GM21786 (cell line): ENCODE measurements around the gene HDAC3.

ENCODE experiments used
- ATAC-seq: cut with Tn5 transposase; IDR thresholded peaks from one replicate; pipeline ENCODE4 v1.9.1; 2021; ENCODE audit not compliant: unreplicated experiment

Gene HDAC3

DNA sequence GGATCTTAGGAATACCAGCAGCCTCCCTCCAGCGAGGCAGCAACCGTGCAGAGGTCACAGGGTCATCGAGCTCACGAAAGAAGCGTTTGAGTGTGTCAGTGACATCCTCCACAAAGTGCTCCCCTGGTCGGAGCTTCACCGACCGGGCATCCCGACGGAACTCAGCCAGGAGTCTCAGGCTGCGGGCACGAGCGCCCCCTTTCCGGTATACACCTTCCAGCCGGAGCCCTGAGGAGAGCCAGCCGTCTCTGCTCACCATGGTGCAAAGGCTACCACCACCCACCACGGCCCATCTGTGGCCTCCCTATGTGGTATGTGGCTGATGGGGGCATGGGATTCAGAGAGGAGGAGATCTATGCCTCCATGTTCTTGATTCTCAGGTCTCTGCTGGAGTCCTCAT lies 25.4 kb upstream of the HDAC3 start:
- ATAC-seq: no peak

DNA sequence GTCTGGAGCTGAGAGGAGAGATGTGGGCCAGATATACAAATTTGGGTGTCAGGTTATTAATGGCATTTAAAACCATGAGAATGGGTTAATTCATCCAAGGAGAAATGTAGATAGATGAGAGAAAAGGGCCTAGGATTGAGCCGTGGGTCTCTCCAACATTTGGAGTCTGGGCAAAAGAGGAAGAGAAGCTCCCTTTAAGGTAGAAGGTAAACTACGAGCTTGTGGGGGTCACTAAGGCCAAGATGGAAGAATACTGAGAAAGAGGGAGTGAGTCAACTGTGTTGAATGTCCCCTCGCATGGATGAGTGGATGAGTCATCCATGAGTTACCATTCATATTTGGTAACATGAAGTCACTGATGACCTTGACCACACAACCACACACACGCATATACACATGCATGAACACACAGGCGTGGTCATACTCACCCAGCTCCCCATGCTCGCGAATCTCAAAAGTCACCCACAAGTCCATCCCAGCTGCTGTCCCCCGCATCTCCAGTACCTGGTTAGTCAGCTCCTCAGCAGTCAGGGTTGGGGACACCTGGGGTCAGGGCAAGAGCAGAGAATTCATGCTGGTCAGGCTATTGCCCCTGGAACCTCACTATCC lies 21.4 kb upstream of the HDAC3 start:
- ATAC-seq: no peak

DNA sequence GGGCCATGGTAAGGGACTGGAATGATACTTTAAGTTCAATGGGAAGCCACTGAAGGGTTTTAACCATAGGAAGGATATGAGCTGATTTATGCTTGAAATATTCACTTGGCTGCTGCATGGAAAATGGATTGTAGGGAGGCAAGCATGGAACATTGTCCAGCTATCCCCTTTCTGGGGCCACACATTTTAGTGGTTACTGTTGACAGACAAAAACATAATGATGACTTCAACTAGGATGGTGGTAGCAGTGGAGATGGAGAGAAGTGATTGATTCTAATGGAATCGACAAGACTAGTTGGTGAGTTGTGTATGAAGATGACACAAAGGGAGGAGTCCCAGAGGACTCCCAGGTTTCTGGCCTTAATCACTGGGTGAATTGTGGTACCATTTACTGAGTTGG lies 20.8 kb upstream of the HDAC3 start:
- ATAC-seq: no peak

DNA sequence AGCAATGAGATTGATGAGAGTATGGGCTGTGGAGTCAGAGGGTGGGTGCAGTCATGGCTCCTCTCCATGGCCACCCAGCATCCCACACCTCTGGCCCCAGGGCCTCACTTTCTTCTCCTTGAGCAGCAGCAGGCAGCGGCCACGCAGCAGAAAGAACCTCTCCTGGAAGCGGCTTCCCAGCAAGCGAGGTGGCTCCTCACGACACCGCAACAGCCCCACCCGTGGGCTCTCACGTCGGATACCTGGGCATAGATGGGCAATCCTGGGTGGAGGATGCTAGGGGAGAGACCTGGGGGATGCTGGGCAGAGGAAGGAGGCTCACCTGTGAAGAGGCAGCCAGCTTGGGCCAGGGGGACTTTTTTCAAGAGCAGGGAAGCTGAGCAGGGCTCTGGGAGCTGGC lies 19.7 kb upstream of the HDAC3 start:
- ATAC-seq: no peak

DNA sequence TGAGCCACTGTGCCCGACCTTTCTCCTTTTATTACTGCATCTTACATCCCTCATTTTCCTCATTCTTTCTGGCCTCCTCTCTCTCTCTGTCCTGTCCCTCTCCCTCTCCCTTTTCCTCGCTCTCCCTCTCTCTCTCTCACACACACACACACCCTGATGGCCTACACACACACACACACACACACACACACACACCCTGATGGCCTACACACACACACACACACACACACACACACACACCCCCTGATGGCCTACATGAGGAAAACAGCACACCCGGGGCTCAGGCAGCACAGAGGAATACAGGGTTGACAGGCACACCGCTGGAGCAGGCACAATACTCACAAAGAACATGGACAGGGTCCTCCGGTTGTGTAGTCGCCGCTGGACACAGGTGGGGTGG lies 18.4 kb upstream of the HDAC3 start:
- ATAC-seq: no peak

DNA sequence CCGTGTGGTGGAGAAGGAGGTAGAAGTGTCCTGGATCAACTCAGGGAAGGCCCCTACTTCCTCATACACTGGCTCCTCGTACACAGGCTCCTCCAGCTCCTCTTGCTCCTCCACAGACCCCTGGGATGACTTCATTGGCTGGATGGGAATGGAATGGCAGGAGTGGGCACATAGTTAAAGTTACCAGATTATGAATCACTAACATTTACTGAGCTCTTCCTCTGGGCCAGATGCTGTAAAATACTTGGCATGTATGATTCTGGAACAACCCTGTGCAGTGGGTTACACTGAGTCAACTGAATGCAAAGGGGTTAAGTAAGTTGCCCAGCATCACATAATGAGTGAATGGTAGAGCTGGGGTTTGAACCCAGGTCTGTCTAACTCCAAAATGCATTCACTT lies 17.6 kb upstream of the HDAC3 start:
- ATAC-seq: no peak

DNA sequence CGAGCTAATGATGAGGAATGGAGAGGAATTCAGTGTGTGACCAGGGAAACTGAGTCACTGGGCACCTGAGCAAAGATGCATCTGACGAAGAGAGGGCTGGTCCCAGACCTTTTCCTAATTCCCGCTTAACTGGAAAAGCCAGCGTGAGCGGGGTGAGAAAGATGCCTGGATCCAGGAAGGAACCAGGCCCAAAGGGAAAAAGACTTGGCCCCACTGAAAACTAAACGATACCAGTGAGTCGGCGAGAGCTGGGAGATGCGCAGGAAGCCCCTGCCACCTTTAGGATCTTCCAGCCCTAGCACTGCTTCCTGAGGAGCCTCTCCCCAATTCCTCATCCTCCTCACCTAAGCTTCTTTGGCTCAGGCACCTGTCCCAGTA lies 15.1 kb upstream of the HDAC3 start:
- no peak for ATAC-seq

DNA sequence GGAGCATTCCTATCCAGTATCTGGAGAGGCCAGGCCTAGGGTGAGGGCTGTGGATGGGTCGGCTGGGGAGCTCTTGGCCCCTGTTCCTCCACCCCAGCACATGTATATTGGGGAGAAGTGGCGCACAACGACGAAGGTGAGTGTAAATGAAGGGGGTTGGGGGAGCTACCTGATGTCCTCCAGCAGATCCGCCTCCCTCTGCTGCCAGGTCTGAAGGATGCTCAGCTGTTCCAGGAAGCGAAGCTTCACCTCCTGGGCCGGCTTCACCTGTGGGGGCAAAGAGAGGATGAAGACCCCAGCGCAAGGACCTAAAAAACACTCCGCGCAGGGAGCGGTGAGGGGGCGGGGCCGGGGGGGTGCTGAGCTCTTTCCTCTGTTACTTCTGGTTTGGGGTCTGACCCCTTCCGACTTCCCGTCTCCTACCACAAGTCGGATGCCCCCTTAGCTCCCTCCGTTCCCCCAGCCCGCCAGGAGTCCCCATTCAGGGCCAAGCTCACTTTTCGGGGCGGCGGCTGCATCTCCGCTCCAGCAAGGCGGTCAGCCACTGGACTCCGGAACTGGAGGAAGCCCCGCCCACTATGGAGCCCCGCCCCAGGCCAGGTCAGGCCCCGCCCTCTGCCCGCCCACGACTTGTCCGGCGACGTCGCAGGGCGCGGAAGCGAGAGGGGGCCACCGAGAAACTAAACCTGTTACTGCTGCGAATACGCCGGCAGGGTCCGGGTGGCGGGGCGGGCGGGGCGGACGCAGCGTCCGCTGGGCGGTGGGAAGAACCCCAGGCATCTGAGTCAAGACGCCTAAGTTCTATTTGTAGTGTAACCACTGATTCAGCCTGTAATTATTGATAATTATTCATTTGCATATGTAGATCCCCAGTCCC lies 14.4 kb upstream of the HDAC3 start, which contains the start of gene FCHSD1:
Gene FCHSD1 (minus strand): TSS at position 568 of the 877 bp plus-strand sequence. CDS start 50 bp downstream, at position 518.
- ATAC-seq: peak; percentile 98

DNA sequence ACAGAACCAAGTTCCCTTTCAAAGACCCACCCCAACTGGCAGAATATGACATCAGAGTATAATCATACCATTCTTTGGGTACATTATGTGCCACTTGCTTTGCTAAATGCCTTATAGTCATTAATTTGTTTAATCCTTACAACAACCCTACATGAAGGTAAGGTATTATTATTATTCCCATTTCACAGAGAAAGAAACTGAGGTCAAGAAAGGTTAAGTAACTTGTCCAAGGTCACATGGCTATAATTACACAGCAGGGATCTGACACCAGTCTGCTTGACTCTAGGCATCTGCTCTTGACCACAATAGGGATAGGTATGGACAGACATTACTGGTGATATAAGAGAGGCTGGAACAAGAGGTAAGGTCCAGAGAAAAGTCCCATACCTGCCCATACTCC lies 13.3 kb upstream of the HDAC3 start:
- ATAC-seq: no peak

DNA sequence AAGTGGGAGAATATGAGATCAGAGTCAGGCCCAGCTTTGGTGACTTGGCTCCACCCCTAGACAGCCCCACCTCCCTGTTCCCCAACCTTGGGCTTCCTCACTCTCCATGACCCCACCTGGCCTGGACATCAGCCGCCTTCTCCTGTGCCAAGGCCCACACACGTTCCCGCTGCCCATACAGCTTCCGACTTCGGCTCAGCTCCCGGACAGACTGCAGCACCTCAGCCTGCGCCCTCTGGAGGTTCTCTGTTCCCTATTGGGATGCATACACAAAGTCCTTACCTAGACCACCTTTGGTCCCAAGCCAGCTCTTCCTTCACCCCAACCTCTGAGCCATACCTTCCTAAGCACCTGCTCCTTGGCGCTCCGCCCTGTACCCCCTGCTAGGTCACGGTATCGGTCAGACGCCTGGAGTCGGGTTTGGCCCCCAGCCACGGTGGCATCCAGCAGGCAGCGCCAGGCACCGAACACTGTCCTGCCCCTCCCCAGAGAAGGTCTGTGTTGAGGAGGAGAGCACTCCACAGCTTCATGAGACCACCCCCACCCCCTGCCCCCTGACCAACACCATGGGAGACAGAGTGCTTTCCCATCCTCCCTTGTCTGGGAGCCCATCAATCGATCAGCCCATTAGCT lies 12.5 kb upstream of the HDAC3 start:
- ATAC-seq: no peak

DNA sequence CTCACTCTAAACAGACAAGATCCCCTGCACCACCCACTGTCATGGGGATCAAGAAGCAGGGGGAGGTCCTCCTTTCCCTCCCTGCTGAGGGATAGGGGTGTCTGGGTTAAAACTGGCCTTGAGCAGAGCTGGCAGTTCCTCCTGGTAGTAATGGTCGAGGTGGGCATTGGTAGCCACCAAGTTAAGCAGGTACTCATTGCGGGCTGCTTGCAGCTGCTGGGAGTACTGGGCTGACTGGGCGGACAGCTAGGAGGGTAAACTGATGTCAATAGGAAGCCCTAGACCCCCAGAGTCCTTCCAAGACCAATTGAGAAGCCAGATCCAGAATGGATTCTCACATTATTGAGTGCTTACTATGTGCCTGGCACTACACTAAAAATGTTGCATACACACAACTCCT lies 11.2 kb upstream of the HDAC3 start:
- ATAC-seq: no peak

DNA sequence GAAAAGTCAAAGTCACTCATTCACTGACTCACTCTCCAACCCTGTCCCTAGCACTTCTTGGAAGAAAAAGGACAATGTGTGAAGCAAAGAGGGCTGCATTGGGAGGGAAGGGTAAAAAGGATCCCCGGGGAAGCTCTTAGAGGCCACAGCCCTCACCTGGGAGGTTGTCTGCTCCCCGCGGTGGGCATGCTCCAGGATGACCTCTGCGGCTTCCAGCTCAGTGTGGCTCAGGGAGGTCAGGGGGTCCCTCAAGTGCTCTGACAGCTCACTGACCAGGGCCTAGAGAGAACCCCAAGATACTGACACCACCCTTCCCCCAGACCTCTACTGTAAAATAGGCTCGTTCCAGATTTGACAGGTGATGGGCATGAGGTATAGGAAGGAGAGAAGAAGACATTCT lies 10.6 kb upstream of the HDAC3 start:
- ATAC-seq: no peak

DNA sequence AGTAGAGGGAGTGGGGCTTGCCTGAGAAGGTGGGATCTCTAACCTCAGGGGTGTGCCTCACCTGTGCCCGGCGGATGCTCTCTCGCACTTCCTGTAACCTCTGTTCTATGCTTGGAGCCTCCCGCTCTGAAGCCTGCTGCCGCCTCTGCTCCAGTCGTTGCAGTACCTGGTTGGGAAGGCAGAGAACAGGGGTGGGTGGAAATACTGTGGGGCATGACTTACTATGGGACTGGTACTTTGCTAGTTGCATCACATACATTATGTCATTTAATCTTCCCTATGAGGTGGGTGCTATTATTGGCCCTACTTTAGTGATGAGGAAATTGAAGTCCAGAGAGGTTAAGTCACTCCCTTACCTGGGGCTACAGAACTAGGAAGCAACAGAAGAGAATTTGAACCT lies 9.4 kb upstream of the HDAC3 start:
- ATAC-seq: no peak

DNA sequence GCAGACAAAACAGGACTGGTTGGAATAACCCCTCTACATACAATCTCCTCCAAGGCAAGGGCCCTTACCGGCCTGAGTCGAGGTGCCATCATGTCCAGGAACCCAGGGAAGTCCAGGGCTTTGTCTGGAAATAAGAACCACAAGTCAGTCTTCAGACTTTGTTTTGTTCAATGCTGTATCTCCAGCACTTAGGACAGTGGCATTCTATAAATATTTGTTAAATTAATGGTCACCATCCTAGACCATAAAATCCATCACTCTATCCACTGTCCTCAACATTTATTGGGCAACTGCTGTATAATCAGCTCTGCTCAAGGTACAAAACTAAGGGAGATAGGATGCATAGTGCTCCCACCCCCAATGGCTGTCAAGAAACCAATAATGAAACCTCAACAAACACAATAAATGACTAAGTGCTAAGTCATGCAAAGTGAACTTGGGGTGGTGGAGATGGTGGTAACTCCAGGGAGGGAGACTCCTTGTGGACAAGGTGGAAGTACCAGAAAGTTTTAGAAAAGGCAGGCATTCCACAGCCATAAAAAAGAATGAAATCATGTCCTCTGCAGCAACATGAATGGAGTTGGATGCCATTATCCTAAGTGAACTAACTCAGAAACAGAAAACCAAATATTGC lies 5.1 kb upstream of the HDAC3 start:
- ATAC-seq: peak; percentile 38

DNA sequence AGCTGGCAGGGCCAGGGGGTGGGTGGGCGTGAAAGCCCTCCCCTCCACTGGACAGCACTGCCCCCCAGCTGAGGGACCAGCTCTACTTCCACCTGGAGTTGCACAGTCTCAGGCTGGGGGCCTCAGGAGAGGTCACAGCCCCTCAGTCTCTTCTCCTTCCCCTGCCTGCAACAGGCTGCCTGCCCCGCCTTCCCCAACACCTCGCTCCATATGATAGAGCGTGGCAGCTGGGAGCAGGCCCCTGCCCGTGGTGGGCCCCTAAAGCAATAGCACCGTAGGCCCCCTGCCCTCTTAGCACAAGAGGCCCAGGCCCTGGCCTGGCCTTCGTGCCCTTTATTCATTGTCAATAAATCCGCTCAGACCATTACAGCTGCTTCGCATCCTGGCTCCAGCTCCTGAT lies 4.0 kb upstream of the HDAC3 start:
- ATAC-seq: no peak

DNA sequence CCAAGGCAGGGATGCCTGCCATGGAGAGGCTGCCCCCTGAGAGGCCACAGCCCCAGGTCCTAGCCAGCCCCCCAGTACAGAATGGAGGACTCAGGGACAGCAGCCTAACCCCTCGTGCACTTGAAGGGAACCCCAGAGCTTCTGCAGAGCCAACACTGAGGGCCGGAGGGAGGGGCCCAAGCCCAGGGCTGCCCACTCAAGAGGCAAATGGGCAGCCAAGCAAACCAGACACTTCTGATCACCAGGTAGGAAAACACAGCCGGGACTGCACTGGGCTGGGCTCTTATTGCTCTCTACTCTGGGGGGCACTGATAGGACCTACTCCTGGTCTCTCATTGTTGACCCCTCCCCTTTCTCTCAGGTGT lies 3.4 kb upstream of the HDAC3 start:
- ATAC-seq: no peak

DNA sequence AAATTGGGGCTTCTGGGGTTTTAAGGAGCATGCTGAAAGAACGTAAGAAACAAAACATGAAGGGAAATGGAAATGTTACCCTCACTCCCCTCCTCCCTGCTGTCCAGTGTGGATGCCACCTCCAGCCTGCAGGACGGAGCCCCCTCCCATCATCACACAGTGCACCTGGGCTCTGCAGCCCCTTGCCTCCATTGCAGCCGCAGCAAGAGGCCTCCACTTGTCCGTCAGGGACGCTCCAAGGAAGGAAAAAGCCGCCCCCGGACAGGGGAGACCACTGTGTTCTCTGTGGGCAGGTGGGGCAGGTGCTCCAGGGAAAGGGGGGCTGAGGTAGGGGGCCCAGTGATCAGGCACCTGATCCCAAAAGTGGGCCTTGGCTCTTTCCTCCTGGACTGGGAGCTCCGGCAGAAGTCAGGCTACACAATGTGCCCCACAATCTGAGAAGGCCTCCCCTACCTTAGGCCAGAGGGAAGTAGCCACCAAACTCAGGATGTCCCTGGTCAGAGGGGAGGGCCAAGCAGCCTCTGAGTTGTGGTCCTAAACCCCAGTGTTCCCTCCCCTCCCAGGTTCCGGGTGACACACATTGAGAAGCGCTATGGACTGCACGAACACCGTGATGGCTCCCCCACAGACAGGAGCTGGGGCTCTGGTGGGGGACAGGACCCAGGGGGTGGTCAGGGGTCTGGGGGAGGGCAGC lies 2.9 kb upstream of the HDAC3 start:
- no peak for ATAC-seq

DNA sequence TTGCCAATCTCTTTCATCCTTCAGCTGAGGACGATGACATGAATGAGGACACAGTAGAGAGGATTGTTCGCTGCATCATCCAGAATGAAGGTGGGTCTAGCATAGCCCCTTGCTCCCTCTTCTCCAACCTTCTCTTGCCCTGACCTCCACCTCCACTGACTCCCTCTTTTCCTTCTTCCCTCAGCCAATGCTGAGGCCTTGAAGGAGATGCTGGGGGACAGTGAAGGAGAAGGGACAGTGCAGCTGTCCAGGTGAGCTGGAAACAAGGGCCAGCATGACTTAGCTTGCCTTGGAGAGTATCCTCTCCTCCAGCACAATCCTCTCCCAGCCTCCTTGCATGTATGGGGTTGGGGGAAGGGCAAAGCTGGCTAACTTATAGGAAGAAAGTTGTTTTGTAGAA lies 2.1 kb upstream of the HDAC3 start:
- ATAC-seq: no peak

DNA sequence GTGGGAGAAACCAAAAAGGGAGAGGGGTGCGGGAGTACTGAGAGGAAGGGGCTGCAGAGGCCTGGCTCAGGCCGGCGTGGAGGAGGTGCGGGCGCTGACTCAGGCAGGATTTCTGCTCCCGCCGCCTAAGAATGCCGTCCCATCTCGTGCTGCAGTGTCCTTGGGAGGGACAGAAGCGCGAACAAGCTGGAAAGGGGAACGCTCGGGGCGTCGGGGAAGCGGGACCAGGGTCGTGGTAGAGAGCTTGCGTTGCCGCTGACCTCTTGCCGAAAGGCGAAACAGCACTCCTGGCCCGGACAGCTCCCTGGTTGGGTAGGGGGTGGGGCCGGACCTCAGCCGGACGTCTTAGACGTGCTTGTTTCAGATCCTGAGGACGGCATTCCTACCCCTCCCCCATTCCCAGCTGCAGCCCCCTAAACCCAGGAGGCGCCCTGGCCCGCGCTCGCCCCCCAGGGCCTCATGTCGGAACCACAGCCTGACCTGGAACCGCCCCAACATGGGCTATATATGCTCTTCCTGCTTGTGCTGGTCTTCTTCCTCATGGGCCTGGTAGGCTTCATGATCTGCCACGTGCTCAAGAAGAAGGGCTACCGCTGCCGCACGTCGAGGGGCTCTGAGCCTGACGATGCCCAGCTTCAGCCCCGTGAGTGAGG lies 1.2 kb upstream of the HDAC3 start:
- peak; percentile 22 for ATAC-seq

DNA sequence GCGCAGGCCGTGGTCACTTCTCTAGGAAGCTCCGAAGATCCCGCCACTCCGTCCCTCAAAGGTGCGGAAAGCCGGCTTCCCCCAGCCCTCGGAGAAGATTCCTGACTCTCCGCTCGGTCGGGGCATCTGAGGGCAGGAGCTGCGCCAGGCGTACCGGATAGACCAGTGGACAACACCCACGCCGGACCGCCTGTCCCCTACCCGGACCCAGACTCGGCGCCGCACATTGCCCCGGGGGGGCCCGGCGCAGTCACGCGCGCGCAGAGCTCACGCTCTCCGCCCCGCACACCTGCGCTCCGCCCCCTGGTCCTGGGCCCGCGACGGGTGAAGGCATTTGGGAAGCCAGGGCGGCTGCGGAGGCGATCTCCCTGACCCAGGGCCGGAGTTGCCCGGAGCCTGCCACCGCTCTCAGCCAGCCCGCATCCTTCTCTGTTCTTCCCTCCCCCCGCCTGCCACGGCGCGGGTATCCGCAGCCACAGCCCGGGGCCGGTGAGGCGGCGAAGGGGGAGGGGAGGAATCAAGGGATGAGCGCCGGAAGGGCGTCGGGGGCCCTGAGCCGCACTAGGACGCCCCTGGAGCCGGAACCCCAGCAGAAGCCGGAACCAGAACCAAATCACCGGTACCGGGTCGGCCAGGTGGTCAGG lies 596 bp upstream of the HDAC3 start:
- peak; percentile 6 for ATAC-seq
